NOMO-1 (cell line): Measurements from ENCODE around the gene ZNF500.
"Not testable (repeated sequence)": the region's sequence is repeated elsewhere in the genome, so short reads cannot be mapped to it uniquely, and the experiment has no call there.

Experiments
- DNase-seq, 2 experiments: peaks; one replicate each; lab custom pipeline; 2025; ENCODE audit not compliant: unreplicated experiment in 2 of 2; lab: John Stamatoyannopoulos, UW

The ZNF500 gene

DNA sequence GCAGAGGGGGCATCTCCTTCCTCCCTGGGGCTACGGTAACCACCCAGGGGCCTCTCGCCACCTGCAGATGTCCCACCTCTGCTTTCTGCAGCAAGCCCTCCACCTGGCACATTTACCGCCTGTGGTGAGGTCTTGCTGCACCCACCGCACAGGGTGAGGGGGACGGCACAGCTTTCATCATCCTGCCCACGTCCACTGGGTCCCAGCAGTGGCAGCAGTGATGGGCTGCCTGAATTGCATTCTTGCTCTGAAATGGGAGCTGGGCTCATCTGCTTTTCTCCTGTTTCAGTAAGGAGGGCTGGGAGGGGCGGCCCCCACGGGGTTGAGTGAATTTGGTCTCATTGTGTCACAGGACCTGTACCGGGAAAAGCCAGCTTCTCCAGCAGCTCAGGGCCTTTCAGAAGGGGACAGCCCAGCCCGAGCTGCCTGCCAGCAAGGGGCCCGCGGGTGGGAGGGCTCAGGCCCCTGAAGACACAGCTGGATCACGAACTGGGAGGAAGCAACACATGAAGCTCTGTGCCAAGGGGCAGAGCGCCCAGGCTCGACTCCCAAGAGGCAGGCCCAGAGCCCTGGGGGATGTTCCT, 19.9 kb downstream of the ZNF500 start:
- no peak for DNase-seq

GRCh38 chr16:4746215-4746614, 20.7 kb downstream of the ZNF500 start:
- DNase-seq = no peak

DNA sequence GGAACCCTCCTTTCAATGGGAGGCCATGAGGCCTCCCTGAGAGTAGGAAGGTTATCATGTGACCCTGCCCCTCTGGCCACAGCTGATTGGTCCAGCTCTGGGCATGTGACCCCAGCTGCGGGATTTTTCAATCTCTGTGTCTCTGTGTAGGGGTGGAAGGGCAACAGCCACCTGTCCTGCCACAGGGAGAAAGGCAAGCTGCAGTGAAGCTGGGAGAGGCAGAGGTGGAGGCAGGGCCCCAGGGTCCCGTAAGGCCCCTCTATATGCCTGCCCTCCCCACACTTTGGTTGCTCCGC, 21.7 kb downstream of the ZNF500 start:
- no peak for DNase-seq

- no peak for DNase-seq
These were observed 22.2 kb downstream of the ZNF500 start for GRCh38 chr16:4744555-4745273.

DNA sequence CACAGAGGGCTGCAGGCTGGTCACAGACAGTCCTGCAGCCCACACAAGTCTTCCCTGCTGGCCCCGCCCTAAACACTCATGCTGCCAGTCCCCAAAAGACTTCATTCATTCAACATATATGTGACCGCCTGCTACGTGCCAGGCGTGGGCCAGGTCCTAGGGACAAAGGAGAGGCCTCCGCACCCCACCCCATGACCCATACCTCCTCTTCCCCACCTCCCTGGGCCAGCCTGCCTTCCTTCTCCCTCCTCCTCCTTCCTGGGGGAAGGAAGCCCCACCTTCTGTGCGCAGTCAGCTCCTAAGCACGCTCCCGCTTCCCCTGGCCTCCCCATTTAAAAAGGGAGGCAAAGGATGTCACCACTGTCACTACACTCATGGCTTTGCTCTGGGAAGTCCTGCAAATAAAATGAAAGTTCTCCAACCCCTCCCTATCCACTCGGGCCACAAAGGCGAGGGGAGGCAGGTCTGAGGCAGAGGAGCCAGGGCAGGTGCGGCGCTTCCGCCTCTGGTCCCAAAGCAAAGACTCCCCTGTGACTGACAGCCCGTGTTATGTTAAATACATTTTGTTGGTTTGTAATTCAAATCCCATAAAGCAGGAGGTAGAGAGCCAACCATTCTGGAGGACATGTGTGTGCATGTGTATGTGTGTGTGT, 23.6 kb downstream of the ZNF500 start:
- no peak for DNase-seq

GRCh38 chr16:4738370-4738769, 28.6 kb downstream of the ZNF500 start:
- DNase-seq = not testable (repeated sequence)

- no peak for DNase-seq
These were observed 29.4 kb downstream of the ZNF500 start for GRCh38 chr16:4737545-4737944.

DNA sequence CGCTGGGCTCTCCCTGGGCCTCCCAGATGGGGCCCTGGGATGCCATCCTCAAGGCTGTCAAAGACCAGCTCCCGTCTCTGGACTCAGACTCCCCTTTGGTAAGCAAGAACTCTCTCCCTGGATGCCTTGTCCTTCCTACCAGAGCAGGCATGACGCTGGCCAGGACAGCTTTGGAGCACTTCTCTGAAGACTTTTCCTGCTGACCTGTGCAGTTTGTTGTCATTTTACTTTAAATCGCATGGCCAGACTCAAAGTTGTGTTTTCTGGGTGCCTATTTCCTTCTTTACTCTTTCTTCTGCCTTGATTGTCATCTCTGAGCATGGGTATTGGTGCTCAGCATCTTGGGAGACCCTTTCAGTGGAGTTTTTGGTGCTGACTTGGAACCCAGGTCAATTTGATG, 30.4 kb downstream of the ZNF500 start:
- DNase-seq = no peak

- peak; percentile 59 to 61 for DNase-seq
These were observed 32.0 kb downstream of the ZNF500 start for GRCh38 chr16:4734730-4735535.

DNA sequence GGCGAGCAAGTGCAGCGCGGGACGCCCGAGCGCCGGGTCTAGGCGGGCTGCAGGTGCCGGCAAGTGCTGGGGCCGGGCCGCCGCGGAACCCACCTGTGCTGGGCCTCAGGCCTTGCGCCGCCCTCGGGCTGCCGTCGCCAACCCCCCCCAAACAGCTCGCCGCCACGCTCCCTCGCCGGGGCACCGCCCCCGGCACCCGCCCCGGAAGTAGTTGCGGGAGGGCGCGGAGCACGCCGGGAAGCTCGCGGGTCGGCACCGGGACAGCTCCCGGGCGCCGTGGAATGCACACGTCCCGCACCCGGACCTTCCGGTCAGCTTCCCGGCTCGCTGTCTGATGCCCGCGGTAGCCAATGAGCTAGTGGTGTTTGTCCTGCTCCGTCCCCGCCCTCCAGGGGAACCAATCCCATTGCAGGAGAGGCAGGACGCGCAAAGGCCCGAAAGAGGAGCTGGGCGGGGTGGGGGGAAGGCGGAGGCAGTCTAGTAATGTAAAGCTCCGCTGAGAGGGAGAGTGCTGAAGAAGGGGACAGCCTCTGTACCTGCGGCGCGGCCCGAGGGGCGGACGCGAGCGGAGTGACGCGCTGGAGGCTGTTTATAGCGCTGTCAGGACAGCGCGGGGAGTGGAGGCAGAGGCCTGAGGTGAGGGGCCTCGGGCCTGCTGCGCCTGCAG, 32.8 kb downstream of the ZNF500 start, which contains the start of the genes ANKS3 and DNAAF8:
ANKS3 (minus strand) TSS at position 209 of the 667 bp plus-strand sequence. CDS start 4,122 bp downstream, outside the sequence.
DNAAF8 (plus strand) TSS at position 475 of the 667 bp plus-strand sequence. CDS start 1,978 bp downstream, outside the sequence.
- peak; percentile 90 to 95 for DNase-seq

GRCh38 chr16:4733747-4734062, 33.3 kb downstream of the ZNF500 start:
- DNase-seq = no peak

DNA sequence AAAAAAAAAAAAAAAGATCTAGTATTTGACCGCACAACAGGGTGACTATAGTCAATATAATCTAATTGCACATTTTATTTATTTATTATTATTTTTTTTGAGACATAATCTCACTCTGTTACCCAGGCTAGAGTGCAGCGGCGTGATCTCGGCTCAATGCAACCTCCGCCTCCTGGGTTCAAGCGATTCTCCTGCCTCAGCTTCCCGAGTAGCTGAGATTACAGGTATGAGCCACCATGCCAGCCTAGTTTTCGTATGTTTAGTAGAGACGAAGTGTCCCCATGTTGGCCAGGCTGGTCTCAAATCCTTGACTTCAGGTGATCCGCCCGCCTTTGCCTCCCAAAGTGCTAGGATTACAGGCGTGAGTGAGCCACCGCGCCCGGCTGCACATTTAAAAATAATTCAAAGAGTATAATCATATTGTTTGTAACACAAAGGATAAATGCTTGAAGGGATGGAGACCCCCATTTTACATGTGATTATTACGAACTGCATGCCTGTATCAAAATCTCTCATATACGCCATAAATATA, 33.7 kb downstream of the ZNF500 start:
- DNase-seq = no peak

GRCh38 chr16:4729876-4730275, 37.1 kb downstream of the ZNF500 start:
- no peak for DNase-seq

DNA sequence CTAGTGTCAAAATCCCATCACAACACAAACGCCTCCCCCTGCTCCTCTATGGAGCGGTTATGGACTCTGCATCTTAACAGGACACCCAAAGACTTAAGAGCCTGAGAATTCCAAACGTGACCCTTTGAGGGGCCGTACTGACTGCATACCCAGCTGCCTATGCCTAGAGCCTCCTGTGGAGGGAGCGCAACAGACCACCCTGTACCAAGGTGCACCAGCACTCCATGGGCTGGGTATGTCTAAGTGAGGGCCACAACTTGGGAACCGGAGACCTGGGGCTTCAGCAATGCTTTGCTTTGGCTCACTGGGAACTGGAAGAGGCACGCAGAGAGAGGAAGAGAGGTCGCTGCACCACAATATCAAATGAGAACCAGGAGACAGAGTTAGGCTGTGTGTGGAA, 38.3 kb downstream of the ZNF500 start:
- DNase-seq = no peak

DNA sequence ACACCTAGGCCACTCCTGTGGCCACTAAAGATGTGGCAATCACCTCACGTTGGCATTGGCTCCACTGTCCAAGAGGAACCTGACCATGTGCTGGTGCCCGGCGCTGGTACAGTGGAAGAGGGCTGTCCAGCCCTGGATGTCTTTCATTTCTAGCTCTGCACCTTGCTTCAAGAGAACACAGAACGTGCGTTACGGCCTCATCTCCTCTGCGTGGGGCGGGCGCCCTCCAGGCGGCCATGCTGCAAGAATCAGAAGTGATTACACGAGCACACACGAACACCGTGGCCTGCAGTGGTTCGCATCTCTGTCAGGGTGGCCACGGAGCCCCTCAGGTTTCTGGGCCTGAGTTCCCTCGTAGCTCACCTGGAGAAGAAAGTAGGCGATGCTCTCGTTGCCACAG, 40.3 kb downstream of the ZNF500 start:
- DNase-seq = no peak

DNA sequence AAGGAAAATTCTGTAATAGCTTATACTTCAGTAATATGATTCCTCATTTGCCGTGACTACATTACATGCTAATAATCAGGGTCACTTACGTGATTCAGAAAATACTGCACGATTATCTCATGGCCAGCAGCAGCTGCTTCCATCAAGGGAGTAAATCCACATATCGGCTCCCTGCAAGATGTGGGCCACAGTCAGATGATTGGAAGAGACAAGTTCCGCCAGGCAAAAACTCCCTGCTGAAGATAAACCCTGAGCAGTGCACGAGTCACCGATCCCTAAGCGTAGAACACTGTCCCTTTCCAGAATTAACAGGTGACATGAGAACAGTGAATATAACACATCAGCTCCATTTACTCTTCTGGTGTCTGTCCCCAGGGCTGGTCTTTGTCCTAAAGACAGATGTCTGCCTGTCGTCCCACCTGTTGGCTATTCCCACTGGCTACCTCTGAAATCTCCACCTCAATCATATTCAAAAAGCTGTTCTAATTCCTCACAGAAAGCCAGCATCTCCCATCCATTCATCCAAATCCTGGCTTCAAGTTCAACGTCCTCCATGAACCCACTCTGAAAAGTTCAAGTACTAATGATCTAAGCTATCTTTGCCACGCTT, 42.2 kb downstream of the ZNF500 start:
- no peak for DNase-seq

- DNase-seq = no peak
These were observed 43.7 kb downstream of the ZNF500 start for GRCh38 chr16:4723071-4723767.

GRCh38 chr16:4718466-4718865, 48.5 kb downstream of the ZNF500 start:
- no peak for DNase-seq

DNA sequence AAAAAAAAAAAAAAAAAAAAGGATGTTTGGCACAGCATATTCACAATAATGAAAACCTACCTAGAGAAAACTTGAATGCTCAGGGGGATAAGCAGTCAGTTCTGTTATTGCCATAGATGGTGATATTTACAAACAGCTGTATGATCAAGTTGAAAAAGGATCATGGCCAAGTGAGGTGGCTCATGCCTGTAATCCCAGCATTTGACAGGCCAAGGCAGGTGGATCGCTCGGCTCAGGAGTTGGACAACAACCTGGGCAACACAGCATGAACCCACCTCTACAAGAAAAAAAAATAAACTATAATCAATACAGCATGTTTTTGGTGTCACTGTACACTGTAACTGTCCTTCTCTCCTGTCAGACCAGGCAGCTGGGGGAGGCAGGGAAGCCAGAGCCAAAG, 52.0 kb downstream of the ZNF500 start:
- no peak for DNase-seq
